T47D (cell line): ENCODE results near the gene PEX26.

ENCODE experiments used
- DNase-seq, 2 experiments: peaks; one replicate each; pipeline versions ENCODE4 v3.0.0 to v3.0.0-alpha.2; 2011 to 2012; ENCODE audit warnings: low read depth in 1 of 2, low spot score in 1 of 2
- JUND ChIP-seq: IDR thresholded peaks from 2 replicates; pipeline ENCODE4 v1.6.1; 2012; ENCODE audit warnings: low read depth
- in situ Hi-C: cut with HindIII; loops from 2 replicates; pipeline ENCODE4 v1.10.0; 2016; ENCODE audit warnings: low sequenced_read_pairs, low pct_unique_long_range_greater_than_20kb

PEX26 gene

GRCh38 chr22:18081416-18081815 lies 3.6 kb downstream of the PEX26 start:
- DNase-seq, result no peak
- in situ Hi-C loops, result no loop called here
- no peak for TF ChIP-seq JUND

- in situ Hi-C loops, result no loop called here
- no peak for DNase-seq
- no peak for TF ChIP-seq JUND
These were observed 4.7 kb downstream of the PEX26 start for GRCh38 chr22:18082467-18082866.

- DNase-seq, result no peak
- no peak for TF ChIP-seq JUND
- in situ Hi-C loops, result no loop called here
These were observed 5.6 kb downstream of the PEX26 start for GRCh38 chr22:18083406-18083805.

GRCh38 chr22:18085188-18085587 lies 7.4 kb downstream of the PEX26 start:
- no peak for TF ChIP-seq JUND
- in situ Hi-C loops, result no loop called here
- DNase-seq, result no peak

GRCh38 chr22:18087350-18087855 lies 9.6 kb downstream of the PEX26 start:
- in situ Hi-C loops, result no loop called here
- no peak for DNase-seq
- TF ChIP-seq JUND, result no peak

- TF ChIP-seq JUND, result no peak
- in situ Hi-C loops, result no loop called here
- no peak for DNase-seq
These were observed 11.2 kb downstream of the PEX26 start for GRCh38 chr22:18088825-18089568.

GRCh38 chr22:18090286-18090685 lies 12.5 kb downstream of the PEX26 start:
- DNase-seq, result no peak
- in situ Hi-C loops, result no loop called here

GRCh38 chr22:18091478-18091877 lies 13.7 kb downstream of the PEX26 start:
- TF ChIP-seq JUND, result no peak
- in situ Hi-C loops, result no loop called here
- DNase-seq, result no peak

More at GRCh38 chr22:18090286-18090685, 12.5 kb downstream of the PEX26 start:
- no peak for TF ChIP-seq JUND

- no peak for TF ChIP-seq JUND
- in situ Hi-C loops, result no loop called here
- DNase-seq, result no peak
These were observed 14.2 kb downstream of the PEX26 start for GRCh38 chr22:18091916-18092526.

GRCh38 chr22:18093661-18094060 lies 15.9 kb downstream of the PEX26 start:
- DNase-seq, result no peak
- in situ Hi-C loops, result no loop called here
- TF ChIP-seq JUND, result no peak

GRCh38 chr22:18095101-18095805 lies 17.5 kb downstream of the PEX26 start:
- DNase-seq, result no peak

GRCh38 chr22:18096823-18097222 lies 19.0 kb downstream of the PEX26 start:
- in situ Hi-C loops, result no loop called here
- no peak for DNase-seq
- TF ChIP-seq JUND, result no peak

More at GRCh38 chr22:18095101-18095805, 17.5 kb downstream of the PEX26 start:
- in situ Hi-C loops, result no loop called here
- TF ChIP-seq JUND, result no peak

- TF ChIP-seq JUND, result no peak
- no peak for DNase-seq
- in situ Hi-C loops, result no loop called here
These were observed 23.0 kb downstream of the PEX26 start for GRCh38 chr22:18100781-18101180.
